ENCODE data around the gene TRMT44.
"Not testable (repeated sequence)": the region's sequence is repeated elsewhere in the genome, so short reads cannot be mapped to it uniquely, and the experiment has no call there.

- not testable (repeated sequence) for TF ChIP-seq POLR2AphosphoS5 (IDR thresholded peaks at IDR 0.05; ENCODE audit: borderline replicate concordance, low read depth, low read length); EZH2 (IDR thresholded peaks at IDR 0.05); FOXP2 (optimal IDR thresholded peaks at IDR 0.05; ENCODE audit: control extremely low read depth, extremely low read length, insufficient read depth)
Observed at GRCh38 chr4:8513080-8513479, 72.5 kb downstream of the TRMT44 start.
